DMS53 treated with DMSO at 0.1 percent for 48 hours (cell line): ENCODE measurements around the gene CDC16.
A peak's percentile ranks its signal among the peaks of the same experiment; 100 is the strongest.
"Not testable (repeated sequence)": the region's sequence is repeated elsewhere in the genome, so short reads cannot be mapped to it uniquely, and the experiment has no call there.

Experiments used
- DNase-seq: peaks from one replicate; lab custom pipeline; 2025; ENCODE audit not compliant: unreplicated experiment; lab: John Stamatoyannopoulos, UW

Gene CDC16

DNA sequence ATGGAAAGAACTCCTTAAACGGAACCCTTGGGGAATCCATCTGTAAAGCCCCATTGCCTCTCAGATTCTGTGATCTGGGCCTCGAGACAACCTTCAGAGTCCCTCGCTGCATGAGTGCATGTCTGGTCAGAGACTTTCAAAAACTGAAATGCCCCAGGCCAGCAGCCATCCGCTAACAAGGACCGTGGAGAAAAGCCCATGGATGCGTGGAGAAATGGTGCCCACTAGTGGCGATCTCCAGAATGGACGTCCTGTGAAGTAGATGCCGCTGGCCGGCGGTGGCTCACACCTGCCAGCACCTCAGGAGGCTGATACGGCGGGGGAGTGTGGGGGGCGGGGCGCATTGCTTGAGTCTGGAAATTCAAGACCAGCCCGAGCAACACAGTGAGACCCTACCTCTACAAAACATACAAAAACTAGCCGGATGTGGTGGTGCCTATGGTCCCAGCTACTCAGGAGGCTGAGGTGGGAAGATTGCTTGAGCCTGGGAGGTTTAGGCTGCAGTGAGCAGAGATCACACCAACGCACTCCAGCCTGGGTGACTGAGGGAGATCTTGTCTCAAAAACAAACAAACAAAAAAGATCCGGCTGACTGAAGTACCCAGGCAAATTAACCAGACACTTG, 7.9 kb upstream of the CDC16 start:
- peak; percentile 9 for DNase-seq

DNA sequence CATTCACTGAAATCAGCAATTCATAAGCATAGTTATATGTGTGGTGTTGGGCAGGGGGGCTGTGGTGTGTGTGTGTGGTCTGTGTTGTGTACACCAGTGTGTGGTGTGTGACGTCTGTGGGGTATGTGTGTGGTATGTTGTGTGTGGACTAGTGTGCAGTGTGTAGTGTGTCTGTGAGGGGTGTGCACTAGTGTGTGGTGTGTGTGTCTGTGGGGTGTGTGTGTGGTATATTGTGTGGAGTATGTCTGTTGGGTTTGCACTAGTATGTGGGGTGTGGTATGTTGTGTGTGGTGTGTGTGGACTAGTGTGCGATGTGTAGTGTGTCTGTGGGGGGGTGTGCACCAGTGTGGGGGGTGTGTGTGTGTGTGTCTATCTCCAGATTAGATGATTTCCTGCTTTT, 7.2 kb upstream of the CDC16 start:
- DNase-seq = no peak

DNA sequence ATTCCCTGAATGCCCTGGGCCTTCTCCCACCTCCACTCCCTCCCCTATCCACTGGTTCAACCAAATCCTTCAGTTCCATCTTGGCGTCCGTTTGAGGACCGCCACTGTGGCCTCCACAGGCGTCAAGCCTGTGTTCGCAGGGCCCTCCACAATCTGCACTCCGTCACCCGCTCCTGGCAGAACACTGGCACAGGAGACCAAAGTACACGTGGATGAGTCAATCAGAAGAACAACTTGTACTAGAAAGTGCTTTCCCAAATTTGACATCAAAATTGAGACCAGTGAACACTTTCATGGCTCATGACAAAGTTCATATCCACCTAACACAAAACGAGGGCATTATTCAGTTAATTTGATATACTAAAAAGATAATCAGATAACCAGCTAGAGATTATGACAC, 6.5 kb upstream of the CDC16 start:
- DNase-seq = no peak

DNA sequence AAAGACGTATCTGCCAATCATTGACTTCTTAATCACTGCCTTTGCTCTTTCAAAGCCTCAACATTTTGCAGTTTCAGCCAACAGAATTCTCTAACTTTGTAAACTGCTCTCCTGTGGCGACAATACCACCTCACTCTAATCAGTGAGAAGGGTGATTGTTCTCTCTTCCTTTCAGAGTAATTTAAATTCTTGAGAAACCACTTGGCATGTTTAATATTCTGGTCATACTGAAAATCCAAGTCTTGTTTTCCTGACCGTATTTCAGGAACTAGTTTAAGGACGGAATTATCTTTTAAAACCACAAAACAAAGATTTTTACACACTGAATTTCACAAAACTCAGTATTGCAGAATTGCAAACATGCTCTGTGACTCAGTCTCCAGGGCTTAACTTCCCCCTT, 5.2 kb upstream of the CDC16 start:
- no peak for DNase-seq

DNA sequence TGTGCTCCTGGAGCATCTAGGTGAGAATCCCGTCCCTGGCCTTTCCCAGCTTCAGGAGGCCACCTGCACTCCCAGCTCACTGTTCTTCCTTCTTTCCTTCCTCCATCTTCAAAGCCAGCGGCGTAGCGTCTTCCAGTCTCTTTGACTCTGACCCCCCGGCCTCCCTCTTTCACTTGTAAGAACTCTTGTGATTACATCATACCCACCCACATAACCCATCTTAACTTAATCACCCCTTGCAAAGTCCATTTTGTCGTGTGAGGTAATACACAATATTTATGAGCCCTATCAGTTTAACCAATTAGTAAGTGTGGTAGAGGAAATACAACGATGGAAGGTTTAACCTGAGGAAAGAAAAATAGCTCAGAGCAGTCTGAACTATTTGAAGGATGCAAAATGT, 4.6 kb upstream of the CDC16 start:
- DNase-seq = no peak

DNA sequence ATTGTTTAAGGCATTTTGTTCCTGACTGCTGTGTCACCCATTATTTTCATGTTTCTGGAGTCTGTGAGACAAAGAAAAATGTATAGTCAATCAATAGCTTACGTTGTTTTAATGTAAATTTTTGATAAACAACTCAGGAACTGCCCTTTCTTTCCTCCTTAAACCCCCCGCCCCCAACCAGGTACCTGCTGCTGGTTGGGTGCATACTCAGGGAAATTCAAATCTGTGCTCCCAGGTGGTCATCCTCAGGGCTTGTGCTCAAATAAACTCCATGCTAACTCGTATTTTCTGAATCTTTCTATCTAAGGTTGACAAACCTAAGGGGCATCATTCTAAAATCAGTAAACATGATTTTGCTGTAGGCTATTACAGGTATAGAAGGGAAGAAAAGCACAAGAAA, 4.1 kb upstream of the CDC16 start:
- DNase-seq = no peak

DNA sequence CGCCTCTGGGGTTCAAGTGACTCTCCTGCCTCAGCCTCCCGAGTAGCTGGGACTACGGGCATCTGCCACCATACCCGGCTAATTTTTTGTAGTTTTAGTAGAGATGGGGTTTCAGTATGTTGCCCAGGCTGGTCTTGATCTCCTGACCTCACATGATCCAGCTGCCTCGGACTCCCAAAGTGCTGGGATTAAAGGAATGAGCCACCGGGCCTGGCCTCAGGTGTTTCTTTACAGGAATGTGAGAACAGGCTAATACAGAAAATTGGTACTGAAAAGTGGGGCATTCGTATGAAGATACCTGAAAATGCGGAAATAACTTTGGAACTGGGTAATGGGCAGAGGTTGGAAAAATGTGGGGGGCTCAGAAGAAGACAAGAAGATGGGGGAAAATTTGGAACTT, 2.8 kb upstream of the CDC16 start:
- DNase-seq = no peak

DNA sequence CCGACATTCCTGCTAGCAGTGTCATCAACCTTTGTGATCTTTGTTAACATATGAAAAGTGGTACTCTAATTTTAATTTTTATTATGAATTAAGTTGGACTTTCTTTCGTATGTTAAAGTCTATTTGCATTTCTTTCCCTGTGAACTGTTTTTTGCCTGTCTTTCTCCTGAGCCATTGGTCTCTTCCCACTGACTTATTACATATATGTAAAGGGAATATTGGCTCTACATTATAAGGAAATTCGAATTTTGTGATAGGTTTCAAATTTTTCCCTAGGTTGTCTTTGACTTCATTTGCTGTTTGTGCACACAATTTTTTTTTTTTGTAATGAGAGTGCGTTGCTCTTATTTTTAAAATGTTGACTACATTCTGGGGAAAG, 442 bp upstream of the CDC16 start:
- no peak for DNase-seq

DNA sequence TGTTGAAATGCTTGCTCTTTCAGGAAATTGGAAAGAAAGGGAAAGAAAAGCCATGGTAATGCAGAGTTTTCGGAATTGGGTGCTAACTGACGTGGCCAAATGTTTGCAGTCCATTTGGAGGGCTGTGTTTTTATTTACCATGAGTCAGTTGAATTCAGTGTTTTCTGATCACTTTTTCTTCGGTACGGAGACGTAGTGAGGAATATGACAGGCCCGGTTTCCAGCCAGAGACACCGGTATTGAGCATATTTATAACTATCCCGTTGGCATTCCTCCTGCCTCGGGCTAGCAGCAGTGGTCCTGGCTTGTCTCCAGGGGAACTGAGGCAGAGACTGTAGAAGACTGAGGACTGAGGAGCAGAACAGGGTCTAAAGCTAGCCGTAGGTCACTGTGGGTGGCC, 1.0 kb downstream of the CDC16 start:
- DNase-seq = no peak

DNA sequence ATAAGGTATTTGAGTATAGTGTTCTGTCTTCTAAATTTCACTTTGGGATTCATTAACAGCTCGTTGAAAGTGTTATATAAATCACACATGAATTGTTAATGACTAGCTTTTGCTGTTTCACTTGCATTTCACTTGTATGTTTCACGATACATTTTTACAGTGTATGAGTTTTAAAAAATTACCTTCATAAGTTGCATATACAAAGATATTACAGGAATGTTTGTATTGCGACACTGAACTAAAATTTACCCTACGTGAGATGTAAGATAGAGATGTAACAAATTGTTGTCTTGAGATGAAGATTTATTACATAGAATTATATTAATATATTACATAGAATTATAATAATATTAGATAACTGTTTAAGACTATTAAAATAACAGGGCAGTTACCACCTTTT, 1.5 kb downstream of the CDC16 start:
- no peak for DNase-seq

DNA sequence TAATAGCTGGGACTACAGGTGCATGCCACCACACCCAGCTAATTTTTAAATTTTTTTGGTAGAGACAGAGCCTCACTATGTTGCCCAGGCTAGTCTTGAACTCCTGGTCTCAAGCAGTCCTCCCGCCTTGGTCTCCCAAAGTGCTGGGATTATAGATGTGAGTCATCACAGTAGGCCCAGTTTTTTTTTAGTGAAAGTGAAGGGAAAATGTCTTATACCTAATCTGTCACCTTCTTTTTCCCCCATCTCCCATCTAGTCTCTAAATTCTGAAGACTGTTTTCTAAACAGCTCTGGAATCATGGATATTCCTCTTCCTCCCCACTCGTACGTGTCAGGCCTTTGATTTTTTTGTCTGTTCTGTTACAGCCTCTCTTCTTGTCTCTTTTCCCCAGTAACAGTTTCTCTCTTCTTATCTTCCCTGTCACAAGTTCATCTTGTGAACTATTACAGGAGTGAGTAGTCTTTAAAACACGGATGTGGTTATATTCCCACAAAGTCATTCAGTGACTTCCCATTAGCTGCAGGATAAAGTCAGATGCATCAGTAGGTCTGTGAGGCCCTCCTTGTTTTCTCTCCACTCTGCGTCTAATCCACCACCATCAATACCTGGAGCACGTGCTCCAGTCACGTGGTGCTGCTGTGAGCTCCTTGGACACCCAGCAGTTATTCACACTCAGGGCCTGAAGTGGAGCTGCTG, 2.9 kb downstream of the CDC16 start:
- no peak for DNase-seq

DNA sequence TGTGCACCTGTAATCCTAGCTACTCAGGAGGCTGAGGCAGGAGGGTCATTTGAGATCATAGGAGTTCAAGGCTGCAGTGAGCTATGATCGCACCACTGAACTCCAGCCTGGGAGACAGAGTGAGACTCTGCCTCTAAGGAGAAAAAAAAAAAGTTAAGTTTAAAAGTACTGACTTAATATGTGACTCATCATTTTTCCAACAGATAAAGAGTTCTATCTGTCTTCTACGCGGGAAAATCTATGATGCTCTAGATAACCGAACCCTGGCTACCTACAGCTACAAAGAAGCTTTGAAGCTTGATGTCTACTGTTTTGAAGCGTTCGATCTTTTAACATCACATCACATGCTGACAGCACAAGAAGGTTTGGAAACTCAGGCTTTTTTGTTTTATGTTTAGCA, 7.2 kb downstream of the CDC16 start:
- no peak for DNase-seq

DNA sequence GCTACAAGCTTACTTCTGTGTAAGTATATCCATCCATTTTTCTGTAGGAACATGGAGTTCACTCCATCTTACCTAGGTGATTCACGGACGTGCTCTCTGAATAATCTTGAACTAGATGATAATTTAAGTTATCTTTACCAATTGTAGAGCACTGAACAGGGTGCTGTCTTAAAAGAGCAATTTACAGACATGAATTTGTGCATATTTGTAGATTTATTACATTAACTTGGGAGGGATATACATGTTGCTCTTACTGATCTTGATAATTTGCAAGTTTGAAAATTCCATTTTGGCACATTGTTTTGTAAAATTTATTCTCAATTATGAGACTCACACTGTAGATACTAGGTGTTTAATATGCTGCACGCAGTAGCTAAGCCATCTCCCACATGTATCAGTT, 9.3 kb downstream of the CDC16 start:
- DNase-seq = no peak

DNA sequence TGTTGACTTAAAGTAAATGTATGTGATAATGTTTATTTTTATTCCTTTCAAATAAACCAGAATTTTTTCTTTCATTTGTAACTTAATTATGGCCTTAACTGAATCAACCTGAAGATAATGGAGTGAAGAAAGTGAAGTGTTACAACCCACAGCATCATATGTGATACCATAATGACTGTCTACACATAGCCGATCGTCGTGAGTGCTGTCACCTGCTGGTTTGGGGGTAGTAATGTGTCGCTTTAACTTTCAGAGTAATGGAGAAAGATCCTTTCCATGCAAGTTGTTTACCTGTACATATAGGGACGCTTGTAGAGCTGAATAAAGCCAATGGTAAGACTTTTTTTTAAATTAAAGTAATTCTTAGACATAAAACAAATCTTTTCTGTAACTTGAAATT, 9.9 kb downstream of the CDC16 start:
- DNase-seq = no peak

DNA sequence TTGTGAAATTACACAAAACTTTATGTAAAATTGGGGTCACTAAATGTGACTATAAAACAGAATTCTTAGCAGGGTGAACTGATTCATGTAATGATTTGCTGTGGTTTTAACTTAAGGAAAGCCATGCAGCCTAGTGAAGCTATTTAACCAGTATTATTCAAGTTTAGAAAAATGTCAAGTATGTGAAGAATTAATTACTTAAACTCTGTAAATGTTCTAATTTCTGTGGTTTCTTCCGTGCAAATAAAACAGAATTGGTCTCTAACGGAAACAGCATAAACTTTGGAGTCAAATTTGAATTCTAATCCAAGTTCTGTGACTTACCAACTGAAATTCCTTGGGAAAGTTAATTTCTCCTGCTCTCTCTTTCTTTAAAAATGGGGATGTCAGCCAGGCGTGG, 13.3 kb downstream of the CDC16 start:
- DNase-seq = no peak

DNA sequence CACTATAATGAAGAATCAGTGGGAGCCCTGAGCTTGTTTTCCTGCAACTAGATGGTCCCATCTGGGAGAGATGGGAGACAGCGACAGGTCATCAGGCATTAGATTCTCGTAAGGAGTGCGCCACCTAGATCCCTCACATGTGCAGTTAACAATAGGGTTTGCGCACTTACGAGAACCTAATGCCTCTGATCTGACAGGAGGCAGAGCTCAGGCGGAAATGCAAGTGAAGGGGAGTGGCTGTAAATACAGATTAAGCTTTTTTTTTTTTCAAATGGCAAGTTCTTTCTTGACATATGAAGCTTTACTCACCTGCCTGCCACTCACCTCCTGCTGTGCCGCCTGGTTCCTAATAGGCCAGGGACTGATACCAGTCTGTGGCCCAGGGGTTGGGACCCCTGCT, 14.4 kb downstream of the CDC16 start:
- DNase-seq = no peak

DNA sequence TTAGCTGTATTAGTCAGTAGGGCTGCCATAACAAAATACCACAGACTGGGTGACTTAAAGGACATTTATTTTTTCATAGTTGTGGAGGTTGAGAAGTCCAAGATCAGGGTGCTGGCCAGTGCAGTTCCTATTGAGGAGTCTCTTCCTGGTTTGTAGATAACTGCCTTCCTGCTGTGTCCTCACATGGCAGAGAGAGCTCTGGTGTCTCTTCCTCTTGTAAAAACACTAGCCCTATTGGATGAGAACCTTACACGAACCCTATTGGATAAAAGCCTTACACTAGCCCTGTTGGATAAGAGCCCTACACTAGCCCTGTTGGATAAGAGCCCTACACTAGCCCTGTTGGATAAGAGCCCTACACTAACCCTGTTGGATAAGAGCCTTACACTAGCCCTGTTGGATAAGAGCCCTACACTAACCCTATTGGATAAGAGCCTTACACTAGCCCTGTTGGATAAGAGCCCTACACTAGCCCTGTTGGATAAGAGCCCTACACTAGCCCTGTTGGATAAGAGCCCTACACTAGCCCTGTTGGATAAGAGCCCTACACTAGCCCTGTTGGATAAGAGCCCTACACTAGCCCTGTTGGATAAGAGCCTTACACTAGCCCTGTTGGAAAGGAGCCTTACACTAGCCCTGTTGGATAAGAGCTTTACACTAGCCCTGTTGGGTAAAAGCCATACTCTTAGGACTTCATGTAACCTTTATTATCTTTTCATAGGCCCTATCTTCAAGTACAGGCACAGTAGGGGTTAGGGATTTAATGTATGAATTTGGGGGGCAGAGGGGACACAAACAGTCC, 17.1 kb downstream of the CDC16 start:
- DNase-seq = not testable (repeated sequence)

DNA sequence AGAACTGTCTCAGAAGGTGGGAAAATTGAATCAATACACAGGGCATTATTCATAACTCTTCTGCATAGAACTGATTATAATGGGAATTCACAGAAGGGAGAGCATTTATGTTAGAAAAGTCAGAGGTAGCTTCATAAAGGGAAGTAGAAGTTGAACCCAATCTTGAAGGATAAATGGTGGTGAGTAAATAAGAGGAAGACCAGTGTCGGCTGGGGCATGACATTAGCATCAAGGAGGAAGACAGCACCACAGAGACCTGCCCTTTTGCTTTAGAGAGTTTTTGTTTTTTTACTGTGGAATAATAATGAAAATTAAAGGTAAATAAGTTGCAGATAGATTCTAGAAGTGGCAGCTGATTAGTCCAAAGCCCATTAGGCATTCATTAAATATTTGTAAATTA, 21.9 kb downstream of the CDC16 start:
- no peak for DNase-seq

DNA sequence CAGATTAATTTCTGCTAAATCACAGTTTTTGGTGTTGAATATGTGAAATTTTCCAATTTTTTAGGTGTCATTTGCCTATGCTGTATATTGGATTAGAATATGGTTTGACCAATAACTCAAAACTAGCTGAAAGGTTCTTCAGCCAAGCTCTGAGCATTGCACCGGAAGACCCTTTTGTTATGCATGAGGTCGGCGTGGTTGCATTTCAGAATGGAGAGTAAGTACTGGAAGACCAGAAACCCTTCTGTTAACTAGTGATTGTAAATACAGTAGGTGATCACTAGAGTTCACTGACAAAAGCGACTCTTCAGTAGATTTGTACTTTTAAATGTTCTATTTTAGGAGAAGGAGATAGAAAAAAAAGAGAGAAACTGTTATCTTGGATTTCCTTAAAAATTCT, 22.3 kb downstream of the CDC16 start:
- DNase-seq = no peak

DNA sequence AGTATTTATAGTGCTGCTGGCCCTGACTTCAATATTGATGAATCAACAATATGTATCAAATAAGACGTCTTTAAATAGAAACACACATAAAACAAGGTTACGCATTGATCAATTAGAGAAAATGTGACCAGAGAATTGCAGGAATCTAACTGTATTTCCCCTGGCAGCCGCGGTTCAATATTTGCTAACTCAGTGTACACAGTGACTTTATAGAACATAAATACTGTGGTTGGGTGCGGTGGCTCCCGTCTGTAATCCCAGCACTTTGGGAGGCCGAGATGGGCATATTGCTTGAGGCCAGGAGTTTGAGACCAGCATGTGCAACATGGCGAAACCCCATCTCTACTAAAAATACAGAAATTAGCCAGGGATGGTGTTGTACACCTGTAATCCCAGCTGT, 23.9 kb downstream of the CDC16 start:
- peak; percentile 1 for DNase-seq

DNA sequence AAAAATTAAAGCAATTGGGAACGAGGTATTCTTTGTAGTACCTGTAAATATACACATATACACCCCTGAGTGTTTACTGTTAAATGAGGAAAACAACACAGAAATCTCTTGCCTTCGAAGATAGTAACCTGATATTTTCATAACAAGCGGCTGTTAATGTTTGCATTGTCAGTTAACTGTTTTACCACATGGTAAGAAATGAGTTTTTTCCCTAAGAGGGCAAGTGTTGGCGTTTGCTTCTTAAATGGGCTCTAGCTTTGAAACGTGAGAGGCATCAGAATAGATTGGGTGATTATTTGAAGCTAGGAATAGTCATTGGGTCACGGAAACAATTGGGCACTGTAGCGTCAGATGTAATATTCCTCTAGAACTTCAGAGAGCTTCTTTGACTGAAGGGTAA, 24.7 kb downstream of the CDC16 start:
- no peak for DNase-seq

DNA sequence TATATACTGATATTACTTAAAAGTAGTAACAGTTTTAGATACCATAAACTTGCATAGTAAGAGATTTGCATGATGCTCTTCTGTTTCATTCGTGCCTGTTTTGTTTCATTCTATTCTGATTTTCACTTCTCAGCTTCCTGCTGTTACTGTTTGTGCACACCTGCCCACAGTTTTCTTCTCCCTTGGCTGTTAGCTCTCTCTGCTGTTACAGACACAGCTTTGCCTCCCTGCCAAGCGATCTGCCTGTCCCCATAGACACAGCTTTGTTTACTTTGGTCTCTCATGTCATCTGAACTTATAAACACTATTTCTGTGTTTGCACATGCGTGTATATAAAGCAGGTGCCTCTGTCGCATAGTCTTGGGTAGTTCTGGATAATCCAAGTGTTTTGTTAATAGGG, 25.3 kb downstream of the CDC16 start:
- DNase-seq = peak; percentile 36
